Forelimb muscle (tissue), 1 donor: Measurements from ENCODE around the gene FIGNL1. TPM values are rescaled to one million over a fixed set of nuclear protein-coding genes. Genes with fewer than 3 reads are reported as not detected.

Experiments
- DNase-seq: peaks from one replicate; pipeline ENCODE4 v3.0.0-alpha.2; 2013; ENCODE audit warnings: low read depth
- polyA plus RNA-seq: library from polyadenylated mRNA; unstranded; fragments of 120-200 nt; gene quantifications from one replicate; pipeline ENCODE4 v1.2.1, GENCODE V29; 2013; ENCODE audit not compliant: insufficient read length

The FIGNL1 gene
- polyA plus RNA-seq, 1 donor, result 11.7 TPM

GRCh38 chr7:50427518-50427917 is 22.6 kb downstream of the FIGNL1 start:
- DNase-seq, result no peak

GRCh38 chr7:50426280-50427045 is 23.7 kb downstream of the FIGNL1 start:
- DNase-seq, result no peak

GRCh38 chr7:50425318-50425717 is 24.8 kb downstream of the FIGNL1 start:
- no peak for DNase-seq

GRCh38 chr7:50423860-50424259 is 26.3 kb downstream of the FIGNL1 start:
- no peak for DNase-seq

- no peak for DNase-seq
Observed at GRCh38 chr7:50422858-50423257, 27.3 kb downstream of the FIGNL1 start.

GRCh38 chr7:50421043-50421442 is 29.1 kb downstream of the FIGNL1 start:
- no peak for DNase-seq

- DNase-seq, result no peak
Observed at GRCh38 chr7:50418526-50419290, 31.4 kb downstream of the FIGNL1 start.

- no peak for DNase-seq
Observed at GRCh38 chr7:50418086-50418515, 32.0 kb downstream of the FIGNL1 start.

- no peak for DNase-seq
Observed at GRCh38 chr7:50416527-50417182, 33.5 kb downstream of the FIGNL1 start.

GRCh38 chr7:50415844-50416364 is 34.2 kb downstream of the FIGNL1 start:
- DNase-seq, result no peak

- DNase-seq, result no peak
Observed at GRCh38 chr7:50413561-50413960, 36.6 kb downstream of the FIGNL1 start.

GRCh38 chr7:50412973-50413372 is 37.2 kb downstream of the FIGNL1 start:
- no peak for DNase-seq

- DNase-seq, result no peak
Observed at GRCh38 chr7:50411332-50411731, 38.8 kb downstream of the FIGNL1 start.

- no peak for DNase-seq
Observed at GRCh38 chr7:50409856-50410745, 40.0 kb downstream of the FIGNL1 start.

- no peak for DNase-seq
Observed at GRCh38 chr7:50406935-50407334, 43.2 kb downstream of the FIGNL1 start.

GRCh38 chr7:50405221-50405620 is 44.9 kb downstream of the FIGNL1 start:
- DNase-seq, result no peak

GRCh38 chr7:50404392-50404791 is 45.8 kb downstream of the FIGNL1 start:
- DNase-seq, result no peak

- DNase-seq, result no peak
Observed at GRCh38 chr7:50400114-50400513, 50.0 kb downstream of the FIGNL1 start.

- DNase-seq, result no peak
Observed at GRCh38 chr7:50399635-50400034, 50.5 kb downstream of the FIGNL1 start.

GRCh38 chr7:50399206-50399605 is 50.9 kb downstream of the FIGNL1 start:
- no peak for DNase-seq

GRCh38 chr7:50397971-50398324 is 52.2 kb downstream of the FIGNL1 start:
- no peak for DNase-seq
